ENCODE data around the gene ZNF487.

DNA sequence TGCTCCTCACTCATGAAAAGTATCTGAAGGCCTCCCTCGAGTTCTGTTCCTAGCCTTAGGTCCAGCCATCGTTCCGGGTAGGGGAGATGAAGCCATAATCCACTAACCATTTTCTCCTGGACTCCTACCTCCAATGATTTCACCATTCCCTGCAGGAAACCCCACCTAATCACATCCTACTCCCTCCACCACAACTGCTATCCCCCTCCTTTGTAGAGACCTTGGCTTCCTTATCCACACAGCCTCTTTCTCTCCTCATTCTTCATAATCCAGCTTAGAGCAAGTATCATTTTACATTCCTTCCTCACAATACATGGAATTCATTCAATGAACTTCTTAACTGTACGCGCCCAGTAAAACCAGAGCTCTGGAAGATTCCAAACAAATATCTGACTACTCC, 46.6 kb upstream of the ZNF487 start:
- TF ChIP-seq CTCF (IDR thresholded peaks at IDR 0.05) (no peak), POLR2A (IDR thresholded peaks at IDR 0.05) (no peak)

Measured in body of pancreas (tissue), 4 donors.